Muscle layer of colon (tissue), 2 donors: ENCODE data around the gene AMIGO2.
A peak's percentile ranks its signal among the peaks of the same experiment; 100 is the strongest.

Source experiments
- H3K27ac ChIP-seq: one replicate; pipeline ENCODE4 v1.7.0; 2013; ENCODE audit warnings: low read depth, mild to moderate bottlenecking, low read length, moderate library complexity
- H3K27me3 ChIP-seq, 2 donors: one replicate each; pipeline ENCODE4 v1.7.0; 2013; ENCODE audit warnings: low read length in 2 of 2, mild to moderate bottlenecking in 2 of 2; ENCODE audit not compliant: insufficient read depth in 2 of 2, control insufficient read depth in 1 of 2
- H3K36me3 ChIP-seq: one replicate; pipeline ENCODE4 v1.7.0; 2013; ENCODE audit warnings: mild to moderate bottlenecking, low read length; ENCODE audit not compliant: insufficient read depth
- H3K4me1 ChIP-seq: one replicate; pipeline ENCODE4 v1.7.0; 2013; ENCODE audit warnings: mild to moderate bottlenecking, low read length; ENCODE audit not compliant: insufficient read depth
- H3K4me3 ChIP-seq, 2 donors: one replicate each; pipeline ENCODE4 v1.7.0; 2013; ENCODE audit warnings: low read length in 2 of 2, low read depth in 1 of 2, mild to moderate bottlenecking in 1 of 2, moderate library complexity in 1 of 2
- H3K9ac ChIP-seq: one replicate; pipeline ENCODE4 v1.7.0; 2013; ENCODE audit warnings: low read length
- H3K9me3 ChIP-seq: one replicate; pipeline ENCODE4 v1.7.0; 2013; ENCODE audit warnings: mild to moderate bottlenecking, low read length
- donor health status: abdominal sarcoma.
- donor health status: Adenocarcinoma of cecum.

Gene AMIGO2

DNA sequence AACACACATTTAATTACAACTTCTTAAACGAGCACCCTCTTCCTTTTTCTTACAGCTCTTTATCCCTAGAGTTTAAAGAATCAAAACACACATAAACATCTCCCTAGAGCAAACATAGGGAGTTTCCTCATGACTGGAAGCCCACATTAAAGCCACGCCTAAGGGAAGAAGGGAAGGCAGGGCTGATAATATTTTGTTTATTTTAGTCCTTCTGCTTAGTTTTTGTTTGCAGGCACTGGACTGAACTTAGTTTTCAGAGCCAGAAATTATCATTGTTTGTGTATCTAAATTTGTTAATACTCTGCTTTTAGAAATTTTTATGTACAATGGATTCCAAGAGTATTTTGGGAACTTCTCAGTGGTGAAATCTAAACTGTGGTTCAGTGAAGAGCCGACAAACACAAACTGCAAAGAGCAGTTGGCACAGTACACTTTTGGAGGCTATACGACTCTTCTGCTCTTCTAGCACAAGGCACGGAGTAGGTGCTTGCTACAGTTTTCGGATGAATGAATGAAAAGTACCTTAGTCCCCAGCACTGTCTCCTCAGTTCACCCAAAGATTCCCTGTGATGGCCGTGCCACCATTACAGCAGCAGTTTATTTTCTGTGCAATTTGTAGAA lies 17.6 kb upstream of the AMIGO2 start:
- Histone ChIP-seq H3K27ac (peak overlapping the region; percentile 6), H3K27me3 (no peaks in the 10 kb centered on the region), H3K4me1 (peaks cover 26% of the 10 kb centered on the region), H3K9me3 (no peaks in the 10 kb centered on the region), H3K4me3 (peak overlapping the region in 1 of 2 donors; percentile 34), H3K9ac (no peak overlapping the region), H3K36me3 (no peaks in the 10 kb centered on the region)

- Histone ChIP-seq H3K9ac (no peak overlapping the region), H3K27me3 (no peaks in the 10 kb centered on the region), H3K9me3 (no peaks in the 10 kb centered on the region), H3K4me1 (peaks cover 24% of the 10 kb centered on the region), H3K4me3 (no peak overlapping the region), H3K27ac (no peak overlapping the region), H3K36me3 (no peaks in the 10 kb centered on the region)
Observed at GRCh38 chr12:47095446-47096236, 15.9 kb upstream of the AMIGO2 start.

GRCh38 chr12:47094804-47095203 lies 15.0 kb upstream of the AMIGO2 start:
- Histone ChIP-seq H3K9me3 (no peaks in the 10 kb centered on the region), H3K4me1 (peaks cover 24% of the 10 kb centered on the region), H3K27ac (no peak overlapping the region), H3K4me3 (no peak overlapping the region), H3K27me3 (no peaks in the 10 kb centered on the region), H3K36me3 (no peaks in the 10 kb centered on the region), H3K9ac (no peak overlapping the region)

- peaks cover 31% of the 10 kb centered on the region for H3K4me1 ChIP-seq
Observed at GRCh38 chr12:47091009-47091408, 11.2 kb upstream of the AMIGO2 start.

GRCh38 chr12:47088021-47088944 lies 8.5 kb upstream of the AMIGO2 start:
- H3K9ac ChIP-seq, result no peak overlapping the region
- peaks cover 47% of the 10 kb centered on the region for H3K4me1 ChIP-seq
- H3K27ac ChIP-seq, result peak overlapping the region; percentile 82
- no peaks in the 10 kb centered on the region for H3K36me3 ChIP-seq
- no peaks in the 10 kb centered on the region for H3K27me3 ChIP-seq
- no peaks in the 10 kb centered on the region for H3K9me3 ChIP-seq
- no peak overlapping the region for H3K4me3 ChIP-seq

More at GRCh38 chr12:47091009-47091408, 11.2 kb upstream of the AMIGO2 start:
- Histone ChIP-seq H3K27ac (no peak overlapping the region), H3K9ac (no peak overlapping the region), H3K36me3 (no peaks in the 10 kb centered on the region), H3K4me3 (no peak overlapping the region), H3K9me3 (no peaks in the 10 kb centered on the region), H3K27me3 (no peaks in the 10 kb centered on the region)

DNA sequence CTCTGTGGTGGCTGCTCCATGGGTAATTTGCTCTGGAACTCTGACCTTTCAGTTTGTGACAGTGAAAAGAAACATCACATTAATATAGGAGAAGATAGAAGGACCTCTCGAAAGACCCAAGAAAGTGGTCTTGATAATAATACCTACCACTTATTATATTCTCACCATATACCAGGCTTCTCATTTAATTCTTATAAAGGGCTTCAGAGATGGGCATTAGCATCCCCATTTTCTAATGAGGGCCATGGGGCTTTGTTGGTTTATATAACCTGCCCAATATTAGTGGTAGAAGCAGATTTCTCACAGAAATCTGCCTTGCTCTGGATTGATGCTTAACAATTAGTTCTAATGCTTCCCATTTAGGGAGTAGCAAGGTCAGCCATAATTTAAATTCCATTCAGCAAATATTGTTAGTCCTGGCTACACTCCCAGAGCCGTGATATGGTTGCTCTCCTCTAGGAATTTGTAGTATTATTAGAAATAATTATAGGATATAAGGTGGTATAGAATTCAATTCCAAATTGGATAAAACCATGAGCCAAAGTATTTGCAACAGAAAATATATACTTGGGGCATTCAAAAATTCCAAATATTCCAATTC lies 7.4 kb upstream of the AMIGO2 start:
- Histone ChIP-seq H3K36me3 (no peaks in the 10 kb centered on the region), H3K4me3 (no peak overlapping the region), H3K9me3 (no peaks in the 10 kb centered on the region), H3K9ac (no peak overlapping the region), H3K27ac (peak overlapping the region; percentile 82), H3K4me1 (peaks cover 57% of the 10 kb centered on the region), H3K27me3 (no peaks in the 10 kb centered on the region)

DNA sequence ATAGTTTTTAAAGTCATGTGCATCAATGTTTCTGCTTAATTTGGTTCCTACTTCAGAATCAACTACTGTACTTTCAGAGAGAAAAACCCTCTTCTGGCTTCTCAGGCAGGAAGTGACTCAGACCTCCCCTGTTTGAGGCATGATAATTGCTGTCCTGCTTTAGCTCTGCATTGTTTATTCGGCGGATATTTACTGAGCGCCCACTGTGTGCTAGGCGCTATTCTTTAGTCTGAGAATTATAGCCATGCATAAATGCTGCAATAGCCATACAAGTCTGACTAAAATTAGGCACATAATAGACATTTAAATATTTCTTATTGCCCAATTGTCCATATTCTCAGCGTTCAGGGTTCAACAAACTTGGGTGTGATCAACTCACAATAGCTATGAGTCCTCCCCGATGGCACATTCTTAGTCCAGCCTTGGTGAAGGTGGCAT lies 6.1 kb upstream of the AMIGO2 start:
- H3K4me1 ChIP-seq, result peaks cover 67% of the 10 kb centered on the region

DNA sequence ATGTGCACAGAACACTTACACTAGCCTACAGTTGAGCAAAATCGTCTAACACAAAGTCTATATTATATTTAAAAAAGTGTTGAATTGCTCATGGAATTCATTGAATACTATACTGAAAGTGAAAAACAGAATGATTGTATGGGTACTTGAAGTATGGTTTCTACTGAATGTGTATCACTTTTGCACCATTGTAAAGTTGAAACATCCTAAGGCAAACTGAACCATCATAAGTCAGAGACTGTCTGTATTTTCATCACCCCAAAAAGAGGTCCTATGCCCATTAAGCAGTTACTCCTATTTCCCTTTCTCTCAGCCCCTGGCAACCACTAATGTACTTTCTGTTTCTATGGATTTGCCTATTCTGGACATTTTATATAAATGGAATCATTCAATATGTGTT lies 4.4 kb upstream of the AMIGO2 start:
- H3K36me3 ChIP-seq, result no peaks in the 10 kb centered on the region
- peak overlapping the region; percentile 24 for H3K9ac ChIP-seq
- H3K4me1 ChIP-seq, result peaks cover 67% of the 10 kb centered on the region
- no peaks in the 10 kb centered on the region for H3K27me3 ChIP-seq
- peak overlapping the region; percentile 67 for H3K27ac ChIP-seq
- no peak overlapping the region for H3K4me3 ChIP-seq
- H3K9me3 ChIP-seq, result no peaks in the 10 kb centered on the region

More for the DNA sequence above, 6.1 kb upstream of the AMIGO2 start:
- H3K36me3 ChIP-seq, result no peaks in the 10 kb centered on the region
- H3K9ac ChIP-seq, result no peak overlapping the region
- peak overlapping the region; percentile 67 for H3K27ac ChIP-seq
- H3K4me3 ChIP-seq, result peak overlapping the region in 1 of 2 donors; percentile 4
- H3K27me3 ChIP-seq, result no peaks in the 10 kb centered on the region
- no peaks in the 10 kb centered on the region for H3K9me3 ChIP-seq

DNA sequence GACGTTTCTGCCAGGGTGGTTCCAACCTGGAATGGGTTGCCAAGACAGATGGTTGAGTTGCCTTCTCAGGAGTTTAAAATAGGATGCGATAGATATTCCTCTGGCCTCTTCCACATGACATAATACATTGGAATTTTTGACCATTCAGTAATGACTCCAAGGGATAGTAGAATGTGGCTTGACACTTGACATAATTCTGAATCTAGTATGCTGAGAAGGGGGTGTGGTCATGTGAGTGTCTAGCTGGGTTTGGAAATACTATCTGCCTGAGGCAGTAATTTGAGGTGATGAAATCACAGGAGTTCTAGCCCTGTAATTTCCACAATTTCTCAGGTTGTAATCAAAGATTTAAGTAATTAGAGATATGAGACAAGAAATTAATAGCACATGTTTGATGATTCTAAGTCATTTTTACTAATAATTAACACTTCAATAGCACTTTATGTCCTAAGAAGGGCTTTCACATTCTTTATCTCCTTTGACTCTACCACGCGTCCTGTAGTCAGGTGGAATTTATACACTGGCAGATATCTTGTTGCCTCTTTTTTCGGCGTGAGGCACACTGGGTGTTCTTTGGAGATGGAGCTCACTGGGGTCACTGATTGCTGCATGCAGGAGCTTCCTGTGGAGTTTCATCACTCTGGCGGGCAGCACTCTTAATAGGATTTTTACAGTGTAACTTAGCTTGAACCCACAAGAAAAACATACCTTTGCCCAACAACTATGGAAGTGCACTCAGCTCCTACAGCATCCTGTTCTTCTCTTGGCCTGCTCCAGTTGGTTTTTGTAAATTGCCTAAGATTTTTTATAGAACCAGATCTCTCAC lies 3.2 kb upstream of the AMIGO2 start:
- no peak overlapping the region for H3K4me3 ChIP-seq
- H3K9ac ChIP-seq, result no peak overlapping the region
- H3K9me3 ChIP-seq, result no peaks in the 10 kb centered on the region
- peaks cover 59% of the 10 kb centered on the region for H3K4me1 ChIP-seq
- H3K27me3 ChIP-seq, result no peaks in the 10 kb centered on the region
- H3K36me3 ChIP-seq, result no peaks in the 10 kb centered on the region
- no peak overlapping the region for H3K27ac ChIP-seq

DNA sequence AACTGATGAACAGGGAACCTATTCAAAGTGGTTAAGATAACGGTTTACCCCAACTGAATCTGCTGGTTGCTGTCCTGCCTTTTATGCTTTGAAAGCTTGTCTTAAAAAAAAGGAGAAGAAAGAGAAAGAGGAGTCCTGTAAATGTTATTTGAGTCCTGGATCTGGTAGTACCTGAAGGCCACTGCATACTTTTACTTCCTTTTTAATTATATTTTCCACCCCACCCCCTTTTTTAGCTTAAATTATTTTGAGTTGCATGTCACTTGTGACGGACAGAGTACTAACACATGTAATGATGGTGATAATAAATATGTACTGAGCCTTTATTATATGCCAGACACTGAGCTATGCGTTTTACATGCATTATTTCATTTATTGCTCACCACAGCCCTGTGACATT lies 2.5 kb upstream of the AMIGO2 start:
- H3K4me1 ChIP-seq, result peaks cover 52% of the 10 kb centered on the region
- no peak overlapping the region for H3K4me3 ChIP-seq
- H3K27ac ChIP-seq, result no peak overlapping the region

More for the DNA sequence above, 2.5 kb upstream of the AMIGO2 start:
- H3K9me3 ChIP-seq, result no peaks in the 10 kb centered on the region
- H3K9ac ChIP-seq, result no peak overlapping the region
- no peaks in the 10 kb centered on the region for H3K27me3 ChIP-seq
- H3K36me3 ChIP-seq, result no peaks in the 10 kb centered on the region
